Pulmonary artery endothelial cell (primary cell): ENCODE data around the gene PIK3C3. TPM values are rescaled to one million over a fixed set of nuclear protein-coding genes. Genes with fewer than 3 reads are reported as not detected.
"Not testable (repeated sequence)": the region's sequence is repeated elsewhere in the genome, so short reads cannot be mapped to it uniquely, and the experiment has no call there.

Experiments
- DNase-seq: peaks from one replicate; pipeline ENCODE4 v3.0.0-alpha.2; 2011; ENCODE audit warnings: low read depth, low spot score
- total RNA-seq: library from RNA; depleted of rRNA; stranded (reverse); fragments of >200 nt; gene quantifications from 2 replicates; pipeline ENCODE4 v1.2.3, GENCODE V29; 2014

PIK3C3 gene
- total RNA-seq, 1 donor from 2014 or later = 33.8 TPM

DNA sequence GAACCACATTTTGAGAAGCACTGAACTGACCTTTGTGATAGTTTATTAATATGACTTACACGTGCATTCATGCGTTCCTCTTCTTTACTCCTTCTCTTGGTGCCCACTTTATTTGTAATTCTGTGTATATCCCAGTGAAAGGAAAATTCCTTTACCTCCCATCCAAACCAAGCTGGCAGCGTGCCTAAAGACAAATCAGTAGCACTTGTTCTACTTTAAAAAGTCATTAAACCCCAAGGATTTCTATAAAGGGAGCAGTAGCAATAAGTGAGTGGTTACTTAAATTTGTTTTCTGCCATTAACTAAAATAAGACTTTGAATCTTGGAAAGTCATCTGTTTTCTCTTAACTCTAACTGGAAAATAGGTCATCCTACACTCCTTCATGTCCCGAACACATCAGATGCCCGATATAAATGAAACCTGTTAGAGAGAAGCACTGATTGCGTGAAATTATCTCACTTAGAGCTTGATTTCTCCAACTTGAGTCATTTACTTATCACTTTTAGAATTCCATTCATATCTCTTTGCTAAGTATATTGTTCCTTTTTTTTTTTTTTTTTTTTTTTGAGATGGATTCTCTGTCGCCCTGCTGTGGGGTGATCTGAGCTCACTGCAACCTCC lies 10.7 kb downstream of the PIK3C3 start:
- no peak for DNase-seq

GRCh38 chr18:41966943-41967342 lies 11.9 kb downstream of the PIK3C3 start:
- DNase-seq = no peak

DNA sequence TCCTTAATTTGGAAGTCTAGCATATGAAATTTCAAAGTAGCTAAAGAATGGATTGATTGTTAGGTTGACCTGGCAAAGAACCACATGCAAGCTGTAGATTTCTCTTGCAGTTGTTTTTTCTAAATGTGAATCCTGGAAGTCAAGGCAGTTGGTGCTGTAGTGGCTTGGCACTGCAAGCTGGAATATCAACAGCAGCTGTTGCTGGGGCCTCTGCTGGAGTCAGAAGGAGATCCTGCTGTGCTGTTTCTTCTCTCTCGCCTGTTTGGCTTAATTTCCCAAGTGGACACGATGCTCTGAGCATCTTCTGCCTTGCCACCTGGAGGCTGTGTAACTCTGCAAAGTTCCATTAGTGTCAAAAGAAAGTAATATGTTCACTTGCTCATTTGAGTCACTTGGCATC lies 12.6 kb downstream of the PIK3C3 start:
- no peak for DNase-seq

DNA sequence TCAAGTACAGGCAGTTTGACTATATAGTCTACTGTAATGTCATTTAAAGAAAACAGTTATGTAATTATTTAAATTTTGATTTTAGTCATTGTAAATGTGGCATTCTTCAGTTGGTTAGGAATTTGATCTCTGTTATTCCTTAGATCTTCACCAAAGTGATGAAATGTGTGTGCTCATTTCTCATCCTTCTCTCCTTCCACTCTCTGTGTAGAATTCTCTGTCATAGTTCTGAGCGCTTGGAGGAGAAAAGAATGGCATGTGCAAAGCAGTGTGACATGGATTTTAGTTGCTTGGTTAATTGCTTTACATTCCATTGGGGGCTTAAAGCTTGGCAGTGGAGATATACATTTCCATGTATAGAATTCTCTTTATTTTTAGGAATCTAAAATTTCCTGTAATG lies 14.8 kb downstream of the PIK3C3 start:
- DNase-seq = no peak

DNA sequence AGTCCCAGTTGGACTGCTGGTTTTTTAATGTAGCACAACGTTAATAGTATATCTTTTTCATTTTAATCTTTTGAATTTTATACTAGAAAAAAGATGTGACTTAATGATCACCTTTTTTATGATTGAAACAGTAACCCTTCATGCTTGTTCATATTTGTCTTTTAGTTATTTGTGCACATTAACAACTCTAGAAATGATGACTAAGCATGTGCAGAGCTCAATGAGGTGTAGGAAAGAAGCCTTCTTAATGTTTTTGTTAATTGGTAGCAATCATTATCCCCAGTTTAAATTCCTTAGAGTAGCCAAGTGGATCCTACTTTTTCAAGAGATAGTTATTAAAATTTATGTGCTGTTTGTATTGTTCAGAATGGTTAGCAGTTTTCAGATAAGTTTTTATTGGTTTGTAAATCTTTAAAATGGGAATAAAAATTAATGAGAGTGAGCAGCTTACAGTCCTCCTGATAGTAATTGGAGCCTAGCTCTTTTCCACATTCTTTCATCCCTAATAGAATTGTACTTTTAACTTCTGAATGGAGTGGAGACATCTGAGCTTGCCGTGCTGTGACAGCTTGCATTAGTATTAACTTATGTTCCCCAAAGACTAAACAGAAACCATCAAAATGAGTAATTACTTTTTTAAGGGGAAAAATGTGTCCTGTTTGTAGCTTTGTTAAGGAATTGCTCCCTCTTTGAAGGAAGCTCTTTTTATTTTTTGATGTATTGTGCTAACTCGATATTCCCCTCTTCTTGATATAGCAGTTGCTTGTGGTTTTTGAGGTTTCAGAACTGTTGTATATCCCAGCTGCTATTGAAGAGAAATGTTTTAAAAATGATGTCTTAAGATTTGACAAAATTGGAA lies 17.3 kb downstream of the PIK3C3 start:
- no peak for DNase-seq

DNA sequence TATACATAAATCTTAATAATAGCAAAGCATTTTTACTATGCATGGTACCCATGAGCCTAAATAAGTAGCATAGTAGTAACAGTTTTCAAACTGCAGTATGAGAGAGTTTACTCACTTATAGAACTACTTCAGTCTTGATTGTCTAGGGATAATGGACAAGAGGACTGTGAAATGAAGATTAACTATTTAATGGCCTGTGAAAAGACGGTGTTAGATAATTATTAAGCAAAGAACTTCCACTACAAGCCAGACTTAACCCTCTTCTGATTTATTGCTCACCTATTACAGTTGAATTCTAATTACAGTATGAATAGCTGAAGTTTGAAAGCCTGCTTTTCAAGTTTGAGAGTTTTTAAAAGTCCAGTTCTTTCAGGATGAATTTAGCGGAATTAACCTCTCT lies 18.9 kb downstream of the PIK3C3 start:
- DNase-seq = no peak

DNA sequence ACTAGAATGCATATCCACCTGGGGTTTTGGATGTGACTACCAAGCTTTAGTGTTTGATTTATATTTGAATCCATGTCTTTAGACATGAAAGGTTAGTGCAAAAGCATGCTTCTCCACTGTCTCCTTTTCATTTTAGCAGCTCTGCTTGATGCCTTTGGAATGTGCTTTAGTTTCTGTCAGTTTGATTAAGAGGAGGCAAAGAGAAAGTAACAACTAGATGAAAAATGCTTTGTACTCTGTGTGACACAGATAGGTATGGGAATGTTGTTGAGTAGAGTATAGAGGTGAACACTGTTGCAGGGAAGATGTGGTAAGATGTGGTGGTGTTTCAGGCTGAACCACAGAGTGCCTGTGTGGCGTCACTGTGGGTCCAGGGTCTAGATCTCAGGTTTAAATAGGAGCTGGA lies 19.8 kb downstream of the PIK3C3 start:
- DNase-seq = no peak

DNA sequence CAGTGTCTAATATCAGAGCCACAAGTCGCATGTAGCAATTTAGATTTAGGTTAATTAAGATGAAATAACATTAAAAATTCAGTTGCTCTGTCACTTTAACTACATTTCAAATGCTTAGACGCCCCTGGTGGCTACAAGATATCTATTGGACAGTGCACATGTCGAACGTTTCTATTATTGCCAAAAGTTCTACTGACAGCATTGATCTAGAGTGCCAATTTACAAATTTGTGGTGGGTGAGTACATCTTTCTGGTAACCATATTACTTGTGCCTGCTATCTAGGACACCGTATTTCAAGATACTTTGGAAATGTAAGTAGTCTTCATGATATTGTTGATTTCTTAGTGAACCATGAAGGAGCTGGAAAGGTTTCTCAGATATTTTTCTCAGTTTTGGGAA lies 20.2 kb downstream of the PIK3C3 start:
- DNase-seq = no peak

GRCh38 chr18:41977233-41977632 lies 22.2 kb downstream of the PIK3C3 start:
- DNase-seq = no peak

DNA sequence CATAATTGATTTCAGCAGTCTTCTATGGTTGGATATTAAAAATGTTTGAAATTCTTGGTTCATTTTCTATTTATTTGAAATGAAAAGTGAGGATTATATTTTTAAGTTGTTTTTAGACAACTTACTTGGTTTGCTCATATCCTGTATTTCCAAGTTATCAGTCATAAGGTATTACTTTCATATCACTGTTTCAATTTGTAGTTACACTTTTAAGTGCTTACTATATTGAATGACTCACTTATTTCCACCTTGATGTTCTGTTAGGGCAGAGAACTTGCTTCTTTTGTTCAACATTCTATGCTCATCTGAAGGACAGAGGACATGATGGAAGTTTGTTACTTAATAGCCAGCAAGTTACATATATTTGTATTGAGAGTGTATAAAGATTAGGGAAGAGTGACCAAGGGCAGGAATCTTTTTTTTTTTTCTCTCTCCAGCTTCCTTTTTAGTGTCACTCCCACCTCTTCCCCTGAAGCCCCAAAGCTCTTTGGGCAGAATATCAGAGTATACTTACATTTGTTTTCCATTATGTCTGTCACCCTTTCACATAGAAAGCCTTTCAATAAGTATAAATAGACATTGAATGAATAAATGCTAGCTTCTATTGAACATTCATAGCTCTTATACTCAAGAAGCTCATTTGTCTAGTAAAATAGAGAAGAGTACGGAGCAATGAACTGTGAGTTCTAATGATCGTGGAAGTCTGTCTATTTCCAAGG lies 28.1 kb downstream of the PIK3C3 start:
- DNase-seq = no peak

DNA sequence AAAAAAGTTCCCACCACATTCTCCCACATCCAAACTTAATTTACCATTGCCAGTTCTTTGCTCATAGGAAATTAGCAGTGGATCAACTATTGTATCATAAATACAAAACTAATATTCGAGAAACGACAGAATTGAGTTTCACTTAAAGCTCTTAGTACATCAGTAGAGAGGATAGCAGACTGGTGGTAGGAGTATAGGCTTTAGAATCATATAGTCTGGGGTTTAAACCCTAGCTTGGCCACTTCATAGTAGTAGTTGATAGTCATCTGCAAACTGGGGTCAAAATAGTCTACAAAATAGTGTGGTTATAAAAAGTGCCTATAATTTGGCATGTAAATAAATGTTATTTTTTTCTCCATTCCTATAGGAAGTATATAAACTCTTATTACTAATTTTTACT lies 30.9 kb downstream of the PIK3C3 start:
- DNase-seq = no peak

DNA sequence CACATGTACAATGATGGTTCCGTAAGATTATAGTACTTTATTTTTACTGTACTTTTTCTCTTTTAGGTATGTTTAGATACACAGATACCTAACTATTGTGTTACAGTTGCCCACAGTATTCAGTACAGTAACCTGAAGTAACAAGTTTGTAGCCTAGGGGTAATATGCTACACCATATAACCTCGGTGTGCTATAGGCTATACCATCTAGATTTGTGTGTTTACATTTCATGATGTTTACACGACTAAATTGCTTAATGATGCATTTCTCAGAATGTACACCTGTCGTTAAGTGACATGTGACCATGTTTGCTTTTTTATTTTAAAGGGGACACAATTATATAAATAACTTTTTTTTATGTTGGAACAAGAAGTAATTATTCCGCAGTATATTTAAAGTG lies 34.5 kb downstream of the PIK3C3 start:
- no peak for DNase-seq

- no peak for DNase-seq
Measured at GRCh38 chr18:41992066-41992465, 37.0 kb downstream of the PIK3C3 start.

DNA sequence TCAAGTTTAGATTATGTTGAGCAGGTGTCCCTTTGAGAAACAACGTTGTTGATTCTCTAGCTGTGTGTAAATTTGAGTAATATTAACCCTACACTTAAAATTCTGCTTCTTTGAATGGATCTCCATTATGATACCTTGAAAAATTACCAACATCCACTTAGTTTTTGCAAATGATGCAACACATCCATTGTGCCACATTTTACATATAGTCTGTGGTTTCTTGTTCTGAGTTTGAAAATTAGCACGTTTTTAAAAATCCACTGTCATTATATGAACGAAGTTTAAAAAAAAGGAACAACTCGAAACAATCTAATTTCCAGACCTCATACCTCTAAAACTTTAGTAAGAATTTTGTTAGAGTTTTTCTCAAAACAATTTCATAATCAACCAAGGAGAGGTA lies 37.7 kb downstream of the PIK3C3 start:
- no peak for DNase-seq

- no peak for DNase-seq
Measured at GRCh38 chr18:41993151-41993550, 38.1 kb downstream of the PIK3C3 start.

- no peak for DNase-seq
Measured at GRCh38 chr18:41996020-41996419, 41.0 kb downstream of the PIK3C3 start.

GRCh38 chr18:41999751-42000150 lies 44.7 kb downstream of the PIK3C3 start:
- no peak for DNase-seq

DNA sequence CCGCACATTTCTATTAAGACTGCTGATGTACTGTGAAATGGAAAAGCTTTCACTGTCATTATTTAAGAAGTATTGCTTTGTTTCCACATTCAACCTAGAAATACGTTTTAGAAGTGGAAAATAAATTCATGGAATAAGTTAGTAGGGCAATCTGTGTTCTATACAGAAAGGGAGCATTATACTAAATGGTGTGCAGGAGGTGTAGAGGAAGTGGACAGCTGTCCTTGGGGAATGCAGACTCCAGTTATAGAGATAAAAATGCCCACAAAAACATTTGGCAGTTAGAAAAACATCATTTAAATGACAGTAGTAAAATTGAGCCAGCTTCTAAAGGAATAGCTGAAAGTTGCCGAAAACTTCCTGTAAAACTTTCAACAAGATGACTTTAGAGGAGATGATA lies 46.8 kb downstream of the PIK3C3 start:
- DNase-seq = no peak

DNA sequence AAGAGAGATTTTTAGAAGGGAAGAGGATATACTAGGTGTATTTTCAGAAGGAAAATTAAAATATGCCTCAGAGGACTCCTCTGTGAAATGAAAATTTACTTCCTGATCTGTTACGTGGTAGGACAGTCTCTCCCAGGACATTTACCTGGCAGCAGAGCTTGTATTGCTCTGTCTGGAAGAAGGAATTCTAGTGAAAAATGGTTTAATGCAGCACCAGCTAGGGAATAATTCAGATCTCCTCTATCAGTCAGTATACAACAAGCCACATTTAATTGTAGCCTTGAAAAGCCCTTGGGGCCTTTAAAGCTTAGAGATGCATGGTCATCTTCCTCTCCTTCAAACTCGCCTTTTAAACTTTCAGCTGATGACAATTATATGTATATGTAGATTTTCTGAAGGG lies 49.6 kb downstream of the PIK3C3 start:
- no peak for DNase-seq

- no peak for DNase-seq
Measured at GRCh38 chr18:42005782-42006181, 50.7 kb downstream of the PIK3C3 start.

GRCh38 chr18:42009457-42009856 lies 54.4 kb downstream of the PIK3C3 start:
- DNase-seq = not testable (repeated sequence)

GRCh38 chr18:42011053-42011452 lies 56.0 kb downstream of the PIK3C3 start:
- no peak for DNase-seq
